Measurements from ENCODE around the gene BBS4.

Gene BBS4

DNA sequence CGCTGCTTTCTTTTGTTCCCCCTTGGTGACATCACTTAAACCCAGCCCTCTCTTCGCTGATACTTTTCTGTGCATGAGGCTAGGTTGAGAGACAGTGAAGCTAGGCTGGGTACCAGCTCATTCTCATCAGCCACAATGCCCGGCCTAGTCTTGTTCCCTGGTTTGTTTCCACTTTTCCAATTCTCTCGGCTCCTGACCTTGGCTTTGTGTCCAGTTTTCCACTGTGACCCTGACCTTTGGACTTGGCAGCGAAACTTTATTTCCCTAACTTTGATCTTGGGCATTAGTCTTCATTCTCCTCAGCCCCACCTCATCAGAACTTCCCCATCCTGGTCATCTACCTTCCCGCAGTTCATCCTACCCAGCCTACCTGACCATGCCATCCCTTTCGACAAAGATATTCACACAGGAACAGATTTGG, 98.5 kb downstream of the BBS4 start:
- H3K4me3 ChIP-seq (ENCODE audit: low read depth, low read length), result peak overlapping the region; percentile 94
- TF ChIP-seq, protein P1, sequence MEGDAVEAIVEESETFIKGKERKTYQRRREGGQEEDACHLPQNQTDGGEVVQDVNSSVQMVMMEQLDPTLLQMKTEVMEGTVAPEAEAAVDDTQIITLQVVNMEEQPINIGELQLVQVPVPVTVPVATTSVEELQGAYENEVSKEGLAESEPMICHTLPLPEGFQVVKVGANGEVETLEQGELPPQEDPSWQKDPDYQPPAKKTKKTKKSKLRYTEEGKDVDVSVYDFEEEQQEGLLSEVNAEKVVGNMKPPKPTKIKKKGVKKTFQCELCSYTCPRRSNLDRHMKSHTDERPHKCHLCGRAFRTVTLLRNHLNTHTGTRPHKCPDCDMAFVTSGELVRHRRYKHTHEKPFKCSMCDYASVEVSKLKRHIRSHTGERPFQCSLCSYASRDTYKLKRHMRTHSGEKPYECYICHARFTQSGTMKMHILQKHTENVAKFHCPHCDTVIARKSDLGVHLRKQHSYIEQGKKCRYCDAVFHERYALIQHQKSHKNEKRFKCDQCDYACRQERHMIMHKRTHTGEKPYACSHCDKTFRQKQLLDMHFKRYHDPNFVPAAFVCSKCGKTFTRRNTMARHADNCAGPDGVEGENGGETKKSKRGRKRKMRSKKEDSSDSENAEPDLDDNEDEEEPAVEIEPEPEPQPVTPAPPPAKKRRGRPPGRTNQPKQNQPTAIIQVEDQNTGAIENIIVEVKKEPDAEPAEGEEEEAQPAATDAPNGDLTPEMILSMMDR (conservative IDR thresholded peaks at IDR 0.05; ENCODE audit: low read depth, low read length), result no peak
- DNase-seq (ENCODE audit: low read depth), result no peak

DNA sequence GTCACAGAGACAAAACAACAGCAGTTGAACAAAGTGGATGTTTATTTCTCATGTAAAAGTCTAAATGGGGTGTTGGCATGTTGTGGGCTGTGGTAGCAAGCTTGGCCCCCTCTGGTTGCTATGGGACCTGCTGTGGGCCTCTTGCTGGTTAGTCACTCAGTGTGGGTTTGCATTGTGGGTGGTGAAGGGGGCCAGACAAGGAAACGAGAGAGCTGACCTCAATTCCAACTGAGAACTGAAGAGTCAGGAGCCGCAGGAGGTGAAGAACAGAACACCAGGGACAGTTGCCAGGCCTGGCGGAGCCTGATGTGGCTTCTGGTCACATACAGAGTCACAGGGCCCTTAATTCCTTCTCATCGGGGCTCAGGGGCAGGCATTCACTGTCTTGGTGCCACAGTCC, 99.4 kb downstream of the BBS4 start:
- TF ChIP-seq, protein P1 (conservative IDR thresholded peaks at IDR 0.05; ENCODE audit: low read depth, low read length), result peak; percentile 3
- DNase-seq (ENCODE audit: low read depth), result peak; percentile 84
- H3K4me3 ChIP-seq (ENCODE audit: low read depth, low read length), result no peak overlapping the region

DNA sequence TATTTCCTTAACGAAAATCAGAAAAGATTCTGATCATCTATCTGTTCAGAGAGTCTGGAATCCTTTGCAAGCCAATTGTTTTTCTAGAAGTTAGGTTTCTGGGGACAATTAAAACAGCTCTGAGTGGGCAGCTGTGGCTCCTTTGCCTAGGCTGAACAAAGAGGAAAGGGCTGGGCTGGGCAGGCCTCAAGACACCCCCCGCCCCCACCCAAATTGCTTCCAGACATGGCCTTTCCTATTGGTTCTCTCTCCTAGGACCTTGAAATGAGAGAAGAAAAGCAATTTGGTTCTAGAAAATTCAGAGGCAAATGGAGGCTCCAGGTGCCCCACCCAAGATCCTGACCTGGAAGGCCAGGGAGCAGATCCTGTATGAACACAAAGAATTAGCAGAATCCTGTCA, 99.8 kb downstream of the BBS4 start:
- DNase-seq (ENCODE audit: low read depth), result no peak
- TF ChIP-seq, protein P1 (conservative IDR thresholded peaks at IDR 0.05; ENCODE audit: low read depth, low read length), result no peak
- no peak overlapping the region for H3K4me3 ChIP-seq (ENCODE audit: low read depth, low read length)

DNA sequence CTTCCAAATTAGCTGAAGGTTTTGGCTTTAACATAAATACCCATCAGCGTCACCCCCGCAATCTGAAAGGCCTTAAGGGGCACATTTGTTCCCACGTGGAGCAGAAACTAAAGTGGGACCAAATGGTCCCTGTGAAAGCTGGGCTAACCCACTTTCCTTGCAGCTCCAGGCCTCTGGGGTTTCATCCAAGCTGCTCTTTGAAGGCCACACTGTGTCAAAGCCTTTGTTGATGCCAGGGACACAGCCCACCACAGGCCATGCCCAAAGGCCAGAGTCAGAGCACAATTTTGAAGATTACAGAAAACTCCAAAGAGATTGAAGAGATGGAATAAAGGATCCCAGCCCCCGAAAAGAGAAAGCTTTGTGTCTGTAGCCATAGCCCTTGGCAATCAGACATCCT, 100.2 kb downstream of the BBS4 start:
- H3K4me3 ChIP-seq (ENCODE audit: low read depth, low read length), result no peak overlapping the region
- DNase-seq (ENCODE audit: low read depth), result no peak
- TF ChIP-seq, protein P1 (conservative IDR thresholded peaks at IDR 0.05; ENCODE audit: low read depth, low read length), result no peak

DNA sequence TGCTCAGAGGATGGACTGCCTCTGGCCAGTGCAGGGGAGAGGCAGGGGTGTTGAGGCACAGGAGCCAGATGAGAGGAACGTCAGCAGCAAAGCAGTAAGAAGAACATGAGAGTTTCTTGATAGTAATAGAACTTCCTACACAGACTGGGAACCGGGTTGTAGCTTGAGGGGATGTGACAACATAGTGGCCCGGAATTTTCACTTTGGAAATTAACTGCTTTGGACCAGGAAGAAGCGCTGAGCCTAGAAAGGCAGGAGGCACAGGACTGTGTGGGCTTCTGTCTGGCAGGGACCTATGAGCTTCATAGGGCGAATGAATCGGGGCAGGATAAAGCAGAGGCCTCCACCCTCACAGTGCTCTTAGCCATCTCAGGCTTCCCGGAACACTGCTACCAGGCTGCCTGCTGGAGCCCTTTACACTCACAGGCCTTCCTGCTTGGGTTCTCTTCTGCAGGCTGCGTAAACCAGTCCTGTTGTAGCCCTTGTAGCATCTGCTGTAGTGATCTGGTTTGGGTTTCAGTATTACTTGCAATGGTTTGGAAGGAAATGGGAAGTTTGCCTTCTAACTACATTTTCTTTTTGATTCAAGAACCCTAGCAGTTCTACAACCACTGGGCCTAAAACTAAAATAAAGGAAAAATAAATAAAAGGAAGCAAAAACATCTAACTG, 100.8 kb downstream of the BBS4 start:
- DNase-seq (ENCODE audit: low read depth), result no peak
- TF ChIP-seq, protein P1 (conservative IDR thresholded peaks at IDR 0.05; ENCODE audit: low read depth, low read length), result no peak
- H3K4me3 ChIP-seq (ENCODE audit: low read depth, low read length), result no peak overlapping the region

DNA sequence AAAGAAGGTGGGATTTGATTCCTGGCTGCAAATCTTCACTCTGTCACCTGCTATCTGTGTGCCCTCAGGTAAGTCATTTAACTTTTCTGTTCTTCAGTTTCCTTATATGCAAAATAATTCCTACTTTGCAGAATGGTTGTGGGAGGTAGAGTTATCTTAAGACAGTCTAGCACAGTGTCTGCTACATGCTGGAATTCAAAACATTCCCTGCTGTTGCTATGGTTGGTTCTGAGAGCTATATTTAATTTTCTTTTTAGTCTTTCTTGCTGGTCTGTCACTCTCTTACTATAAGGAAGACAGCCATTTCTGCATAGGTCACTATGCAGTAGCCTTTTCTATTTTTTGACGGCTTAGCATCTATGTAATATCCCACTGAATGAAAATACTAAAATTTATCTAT, 101.5 kb downstream of the BBS4 start:
- H3K4me3 ChIP-seq (ENCODE audit: low read depth, low read length), result no peak overlapping the region
- TF ChIP-seq, protein P1 (conservative IDR thresholded peaks at IDR 0.05; ENCODE audit: low read depth, low read length), result no peak
- peak; percentile 51 for DNase-seq (ENCODE audit: low read depth)
